HG03108 (cell line): ENCODE data around the gene FH.

Experiments used
- ATAC-seq: cut with Tn5 transposase; IDR thresholded peaks from one replicate; pipeline ENCODE4 v1.9.1; 2021; ENCODE audit warnings: moderate library complexity; ENCODE audit not compliant: unreplicated experiment

The FH gene

GRCh38 chr1:241519308-241520079 is at the start of gene FH:
Gene FH (minus strand): TSS chr1:241519755. CDS start chr1:241519722, 33 bp downstream.
- ATAC-seq = peak; percentile 97

GRCh38 chr1:241560849-241561187 is 41.3 kb upstream of the FH start:
- no peak for ATAC-seq

- no peak for ATAC-seq
Measured at GRCh38 chr1:241560146-241560848, 40.7 kb upstream of the FH start.

- ATAC-seq = no peak
Measured at GRCh38 chr1:241557551-241558193, 38.1 kb upstream of the FH start.

- no peak for ATAC-seq
Measured at GRCh38 chr1:241557031-241557430, 37.5 kb upstream of the FH start.

GRCh38 chr1:241555526-241555925 is 36.0 kb upstream of the FH start:
- no peak for ATAC-seq

GRCh38 chr1:241553886-241554592 is 34.5 kb upstream of the FH start:
- ATAC-seq = no peak

- ATAC-seq = peak; percentile 72
Measured at GRCh38 chr1:241551759-241552638, 32.4 kb upstream of the FH start.

- no peak for ATAC-seq
Measured at GRCh38 chr1:241550318-241550717, 30.8 kb upstream of the FH start.

GRCh38 chr1:241548008-241548407 is 28.5 kb upstream of the FH start:
- ATAC-seq = no peak

- no peak for ATAC-seq
Measured at GRCh38 chr1:241542199-241542907, 22.8 kb upstream of the FH start.

- no peak for ATAC-seq
Measured at GRCh38 chr1:241536969-241537368, 17.4 kb upstream of the FH start.

GRCh38 chr1:241536304-241536703 is 16.7 kb upstream of the FH start:
- no peak for ATAC-seq

GRCh38 chr1:241533326-241534115 is 14.0 kb upstream of the FH start:
- peak; percentile 51 for ATAC-seq

- ATAC-seq = peak; percentile 53
Measured at GRCh38 chr1:241532864-241533263, 13.3 kb upstream of the FH start.

GRCh38 chr1:241532162-241532531 is 12.6 kb upstream of the FH start, which contains the start of gene KMO:
Gene KMO (plus strand): TSS chr1:241532378. CDS start chr1:241532445, 67 bp downstream.
- ATAC-seq = peak; percentile 20

GRCh38 chr1:241531195-241532161 is 11.9 kb upstream of the FH start:
- ATAC-seq = peak; percentile 49

GRCh38 chr1:241527146-241527545 is 7.6 kb upstream of the FH start:
- no peak for ATAC-seq
